G401.6 (cell line): ENCODE measurements around the gene PPP1R16B.
"Not testable (repeated sequence)": the region's sequence is repeated elsewhere in the genome, so short reads cannot be mapped to it uniquely, and the experiment has no call there.

Experiments
- FAIRE-seq: peaks from 2 replicates; lab custom pipeline; 2012; peaks lifted over from hg19 to GRCh38; lab: Jason Lieb, UNC

PPP1R16B gene

DNA sequence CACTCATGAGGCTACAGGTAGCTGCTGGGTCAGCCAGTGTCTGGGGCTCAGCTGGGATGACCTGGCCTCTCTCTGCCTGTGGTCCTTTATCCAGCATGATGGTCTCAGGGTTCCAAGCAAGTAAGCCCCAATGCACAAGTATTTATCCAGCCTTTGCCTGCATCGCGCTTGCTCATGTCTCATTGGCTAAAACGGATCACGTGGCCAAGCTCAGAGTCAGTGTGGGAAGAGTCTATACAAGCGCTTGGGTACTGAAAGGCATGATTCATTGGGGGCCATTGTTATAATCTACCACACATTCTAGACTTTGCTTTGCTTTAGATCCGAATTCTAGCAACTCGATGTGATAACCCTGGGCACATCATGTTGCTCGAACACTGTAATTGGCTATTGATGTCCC lies 48.3 kb downstream of the PPP1R16B start:
- no peak for FAIRE-seq

DNA sequence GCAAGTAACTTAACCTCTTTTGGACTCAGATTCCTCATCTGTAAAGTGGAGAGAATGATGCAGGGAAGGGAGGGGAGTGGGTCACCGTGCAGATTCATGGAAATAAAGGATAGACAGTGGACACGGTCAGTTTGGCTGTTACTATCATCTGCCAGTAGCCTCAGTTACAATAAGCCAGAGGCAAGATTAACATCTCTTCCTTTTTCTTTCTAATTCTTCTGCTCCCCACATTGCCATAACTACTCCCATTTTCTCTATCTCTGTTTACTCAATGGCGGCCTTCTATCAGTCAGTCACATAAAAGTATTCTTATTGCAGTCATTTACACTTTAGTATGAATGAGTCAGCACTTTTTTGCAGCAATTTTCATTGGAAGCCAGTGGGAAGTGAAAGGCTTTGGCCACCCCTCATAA lies 49.2 kb downstream of the PPP1R16B start:
- no peak for FAIRE-seq

- FAIRE-seq, result no peak
Observed at GRCh38 chr20:38855356-38855755, 49.9 kb downstream of the PPP1R16B start.

GRCh38 chr20:38856570-38856969 lies 51.1 kb downstream of the PPP1R16B start:
- no peak for FAIRE-seq

- no peak for FAIRE-seq
Observed at GRCh38 chr20:38857703-38858102, 52.2 kb downstream of the PPP1R16B start.

DNA sequence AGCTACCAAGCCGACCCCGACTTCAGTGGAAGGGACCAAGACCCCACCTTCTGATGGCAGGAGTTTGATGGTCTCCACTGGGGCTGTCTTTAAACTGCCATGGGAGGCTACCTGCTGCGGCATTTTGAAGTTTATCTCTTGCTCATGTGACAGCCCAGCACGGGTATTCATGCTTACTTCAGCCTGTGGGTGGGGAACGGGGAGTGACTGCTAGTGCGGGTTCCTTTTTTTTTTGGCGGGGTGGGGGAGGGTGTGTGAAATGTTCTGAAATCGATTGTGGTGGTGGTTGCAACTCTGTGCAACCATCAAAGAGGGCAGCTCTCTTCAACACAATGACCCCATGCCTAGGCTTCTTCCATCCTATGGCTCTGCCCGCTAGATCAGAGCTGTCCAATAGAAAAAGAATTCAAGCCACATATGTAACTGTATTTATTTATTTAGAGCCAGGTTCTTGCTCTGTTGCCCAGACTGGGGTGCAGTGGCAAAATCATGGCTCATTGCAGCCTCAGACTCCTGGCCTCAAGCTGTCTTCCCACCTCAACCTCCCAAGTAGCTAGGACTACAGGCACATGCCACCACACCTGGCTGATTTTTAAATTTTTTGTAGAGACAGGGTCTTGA lies 53.7 kb downstream of the PPP1R16B start:
- no peak for FAIRE-seq

DNA sequence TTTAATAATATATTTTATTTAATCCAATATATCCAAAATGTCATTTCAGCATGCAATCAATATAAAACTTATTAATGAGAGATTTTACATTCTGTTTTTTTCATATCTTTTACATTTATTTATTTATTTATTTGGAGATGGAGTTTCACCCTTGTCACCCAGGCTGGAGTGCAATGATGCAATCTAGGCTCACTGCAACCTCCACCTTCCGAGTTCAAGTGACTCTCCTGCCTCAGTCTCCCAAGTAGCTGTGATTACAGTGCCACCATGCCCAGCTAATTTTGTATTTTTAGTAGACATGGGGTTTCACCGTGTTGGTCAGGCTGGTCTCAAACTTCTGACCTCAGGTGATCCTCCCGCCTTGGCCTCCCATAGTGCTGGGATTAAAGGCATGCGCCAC lies 54.4 kb downstream of the PPP1R16B start:
- not testable (repeated sequence) for FAIRE-seq

- FAIRE-seq, result no peak
Observed at GRCh38 chr20:38861071-38861401, 55.5 kb downstream of the PPP1R16B start.

DNA sequence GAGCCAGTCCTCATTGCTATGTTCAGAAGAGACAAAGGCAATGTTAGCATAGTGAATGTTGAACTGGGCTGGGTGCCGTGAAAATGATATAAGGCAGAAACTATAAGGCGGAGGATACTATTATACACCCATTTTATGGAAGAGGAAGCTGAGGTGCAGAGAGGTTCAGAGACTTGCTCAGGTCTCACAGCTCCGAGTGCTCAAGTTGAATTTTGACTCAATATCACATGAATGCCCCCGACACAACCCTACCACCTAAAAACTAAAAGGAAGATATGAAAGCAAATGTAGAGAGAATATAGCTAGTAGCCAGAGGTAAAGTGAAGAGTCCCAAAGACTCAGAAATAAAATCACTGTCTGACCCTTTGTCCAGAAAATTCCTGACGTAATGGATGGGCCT lies 56.7 kb downstream of the PPP1R16B start:
- FAIRE-seq, result no peak

GRCh38 chr20:38863024-38863851 lies 57.7 kb downstream of the PPP1R16B start:
- no peak for FAIRE-seq

GRCh38 chr20:38864662-38865061 lies 59.2 kb downstream of the PPP1R16B start:
- no peak for FAIRE-seq

DNA sequence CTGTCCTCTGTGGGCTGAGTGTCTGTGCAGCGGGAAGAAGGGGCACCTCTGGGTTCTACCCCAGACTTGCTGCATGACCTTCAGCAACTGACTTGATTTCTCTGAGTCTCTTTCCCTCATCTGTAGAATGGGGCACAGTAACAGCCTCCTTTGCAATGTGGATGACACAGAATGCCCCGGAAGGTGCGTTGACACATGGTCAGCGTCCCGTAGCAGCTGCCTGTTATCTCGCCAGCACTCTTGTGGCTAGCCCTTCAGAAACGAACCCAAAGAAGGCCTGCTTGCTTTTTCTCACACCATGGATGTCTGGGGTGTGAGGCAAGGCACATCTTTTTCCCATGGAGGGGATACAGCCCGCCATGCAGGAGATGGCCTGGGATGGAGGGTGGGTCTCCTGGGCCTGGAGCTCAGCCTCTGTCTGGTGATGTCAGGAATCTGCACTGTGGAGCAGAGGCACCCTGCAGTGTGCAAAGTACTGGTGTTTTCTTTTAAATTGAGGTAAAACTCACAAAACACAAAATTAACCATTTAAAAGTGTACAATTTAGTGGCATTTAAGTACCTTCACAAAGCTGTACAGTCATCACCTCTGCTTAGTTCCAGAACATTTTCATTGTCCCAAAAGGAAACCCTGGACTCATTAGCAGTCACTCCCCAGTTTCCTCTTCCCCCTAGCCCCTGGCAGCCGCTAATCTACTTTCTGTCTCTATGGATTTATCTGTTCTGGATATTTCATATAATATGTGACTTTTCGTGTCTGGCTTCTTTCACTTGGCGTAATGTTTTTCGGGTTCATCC lies 61.0 kb downstream of the PPP1R16B start:
- FAIRE-seq, result no peak

GRCh38 chr20:38867062-38867359 lies 61.5 kb downstream of the PPP1R16B start:
- no peak for FAIRE-seq

DNA sequence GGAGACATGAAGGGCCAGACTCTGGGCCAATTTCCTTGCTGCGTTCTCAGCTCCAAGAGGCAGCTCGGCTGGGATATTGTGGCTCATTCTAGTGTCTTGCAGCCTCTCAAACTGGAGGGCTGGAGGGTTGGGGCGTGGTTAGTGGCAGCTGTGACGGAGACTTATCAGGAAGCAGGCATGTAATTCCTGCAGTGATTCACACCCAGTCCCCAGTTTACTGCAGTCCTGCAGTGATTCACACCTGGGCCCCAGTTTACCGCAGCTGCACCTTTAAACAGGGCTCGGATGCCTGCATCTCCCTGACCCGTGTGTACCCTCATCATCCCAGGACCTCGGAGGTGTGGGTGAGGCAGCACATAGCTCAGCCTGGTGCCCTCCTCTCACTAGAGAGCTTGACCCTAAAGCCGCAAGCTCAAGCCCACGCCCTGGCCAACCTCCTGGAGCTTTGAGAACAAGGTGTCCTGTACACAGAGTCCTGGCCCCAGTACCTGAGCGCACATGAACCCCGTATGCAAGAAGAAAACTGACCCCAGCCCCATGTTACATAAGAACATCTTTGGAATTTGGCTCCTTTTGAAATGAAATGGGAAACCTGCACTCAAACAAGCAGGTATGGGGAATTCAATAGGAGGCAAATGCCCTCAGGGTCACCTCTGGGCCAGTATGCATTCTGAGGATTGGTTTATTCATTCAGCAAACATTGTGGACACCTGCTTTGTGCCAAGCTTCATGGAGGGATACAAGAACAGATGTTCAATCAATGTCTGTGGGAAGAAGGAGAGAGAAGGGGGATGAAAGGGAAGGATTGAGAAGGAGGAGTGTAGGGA lies 65.4 kb downstream of the PPP1R16B start:
- no peak for FAIRE-seq

DNA sequence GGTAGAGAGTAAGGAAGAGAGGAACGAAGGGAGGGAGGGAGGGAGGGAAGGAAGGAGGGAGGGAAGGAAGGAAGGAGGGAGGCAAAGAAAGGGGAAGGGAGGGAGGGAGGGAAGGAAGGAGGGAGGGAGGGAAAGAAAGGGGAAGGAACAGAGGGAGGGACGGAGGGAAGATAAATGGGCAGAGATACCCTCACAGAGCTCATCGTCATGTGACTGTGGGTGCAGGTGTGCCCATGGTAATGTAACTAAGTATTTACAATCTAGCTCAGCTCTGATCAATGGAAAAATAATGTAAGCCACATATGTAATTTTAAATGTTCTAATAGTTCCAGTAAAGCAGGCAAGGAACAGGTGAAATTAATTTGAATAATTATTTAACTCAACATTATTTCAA lies 66.1 kb downstream of the PPP1R16B start:
- FAIRE-seq, result no peak

GRCh38 chr20:38872036-38872435 lies 66.5 kb downstream of the PPP1R16B start:
- FAIRE-seq, result no peak

GRCh38 chr20:38872491-38873049 lies 67.1 kb downstream of the PPP1R16B start:
- FAIRE-seq, result no peak

- no peak for FAIRE-seq
Observed at GRCh38 chr20:38873050-38873581, 67.6 kb downstream of the PPP1R16B start.

GRCh38 chr20:38874460-38875174 lies 69.1 kb downstream of the PPP1R16B start:
- no peak for FAIRE-seq

DNA sequence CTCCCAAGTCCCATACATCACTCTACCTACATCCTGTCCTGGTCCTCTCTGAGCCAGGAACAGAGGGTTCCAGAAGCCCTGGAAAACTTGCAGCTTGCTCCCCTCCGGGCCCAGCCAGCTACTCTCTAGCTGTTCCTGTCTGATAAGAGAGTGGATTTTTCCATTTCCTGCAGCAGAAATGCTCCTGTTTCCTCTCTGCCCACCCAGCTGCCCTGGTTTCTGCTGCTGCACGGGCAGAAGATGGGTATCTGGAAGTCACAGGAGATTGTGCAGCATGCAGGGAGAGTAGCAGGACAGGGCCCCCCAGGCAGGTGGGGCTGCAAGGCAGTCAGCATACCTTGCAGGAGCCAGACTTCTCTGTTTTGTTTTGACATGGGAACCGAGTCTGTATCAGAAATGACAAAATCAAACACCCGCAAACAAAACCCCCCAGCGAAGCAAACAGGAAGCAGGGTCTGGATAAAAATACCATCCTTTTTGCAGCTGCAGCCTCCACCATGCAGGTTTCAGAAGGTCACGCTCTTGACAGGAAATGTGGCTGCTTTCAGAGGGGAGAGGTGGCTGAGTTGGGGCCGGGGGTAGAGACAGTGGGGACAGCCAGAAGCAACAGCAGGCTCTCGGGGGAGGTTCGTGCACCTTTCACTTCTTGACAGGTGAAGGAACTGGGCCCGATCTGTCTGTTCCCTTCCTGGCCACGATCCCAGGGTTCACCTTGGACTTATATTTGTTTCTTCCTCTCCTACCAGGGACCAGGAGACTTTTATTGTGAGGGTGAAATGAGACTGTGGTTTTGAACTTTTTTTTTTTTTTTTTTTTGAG lies 69.9 kb downstream of the PPP1R16B start:
- no peak for FAIRE-seq
